GM18505 (cell line): ENCODE results near the gene PDGFRB.

Experiments used
- ATAC-seq: cut with Tn5 transposase; IDR thresholded peaks from one replicate; pipeline ENCODE4 v1.9.1; 2021; ENCODE audit not compliant: unreplicated experiment
- POLR2A ChIP-seq: IDR thresholded peaks from 4 replicates; pipeline ENCODE4 v1.6.1; 2011; ENCODE audit warnings: borderline replicate concordance; ENCODE audit not compliant: insufficient read depth, insufficient read length; ENCODE audit errors: extremely low read depth

The PDGFRB gene

DNA sequence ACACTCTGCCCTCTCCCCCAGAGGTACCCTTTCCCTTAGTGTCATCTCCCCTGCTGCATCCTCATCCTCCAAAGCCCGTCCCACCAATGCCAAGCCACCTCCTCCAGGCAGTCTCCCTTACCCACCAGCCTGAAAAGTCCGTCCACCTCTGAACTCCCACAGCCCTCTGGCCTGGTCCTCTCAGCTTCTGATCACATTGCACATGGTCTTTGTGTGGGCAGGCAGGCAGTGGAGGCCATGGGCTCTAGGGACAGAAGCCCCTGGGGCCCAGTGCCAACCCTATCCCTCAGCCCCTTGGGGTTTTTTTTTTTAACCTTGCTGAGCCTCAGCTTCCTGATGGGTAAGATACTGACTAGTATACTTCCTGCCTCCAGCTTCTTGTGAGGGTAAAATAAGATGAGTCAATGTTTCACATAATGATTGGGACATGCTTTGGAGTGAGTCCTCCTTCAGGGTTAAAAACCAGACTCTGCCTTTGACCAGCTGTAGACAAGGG, 88.7 kb downstream of the PDGFRB start:
- no peak for TF ChIP-seq POLR2A
- ATAC-seq = no peak

DNA sequence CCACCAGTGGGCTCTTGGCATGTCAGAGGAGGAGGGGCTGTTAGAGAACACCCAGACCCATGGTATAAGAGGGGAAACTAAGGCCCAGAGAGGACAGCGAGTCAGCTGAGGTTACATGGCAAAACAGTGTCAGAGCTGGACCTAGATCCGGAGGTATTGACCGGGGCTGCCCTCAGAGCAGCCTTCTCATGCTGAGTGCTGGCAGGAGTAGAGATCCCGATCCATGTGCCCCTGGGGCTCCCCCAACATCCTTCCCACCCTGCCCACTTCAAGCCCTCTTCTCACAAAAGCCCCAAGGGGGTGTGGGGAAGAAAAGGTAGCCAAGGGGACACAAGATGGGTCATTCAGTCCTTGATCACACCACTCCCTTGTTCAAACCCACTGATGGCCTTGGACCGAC, 89.2 kb downstream of the PDGFRB start:
- no peak for TF ChIP-seq POLR2A
- no peak for ATAC-seq

DNA sequence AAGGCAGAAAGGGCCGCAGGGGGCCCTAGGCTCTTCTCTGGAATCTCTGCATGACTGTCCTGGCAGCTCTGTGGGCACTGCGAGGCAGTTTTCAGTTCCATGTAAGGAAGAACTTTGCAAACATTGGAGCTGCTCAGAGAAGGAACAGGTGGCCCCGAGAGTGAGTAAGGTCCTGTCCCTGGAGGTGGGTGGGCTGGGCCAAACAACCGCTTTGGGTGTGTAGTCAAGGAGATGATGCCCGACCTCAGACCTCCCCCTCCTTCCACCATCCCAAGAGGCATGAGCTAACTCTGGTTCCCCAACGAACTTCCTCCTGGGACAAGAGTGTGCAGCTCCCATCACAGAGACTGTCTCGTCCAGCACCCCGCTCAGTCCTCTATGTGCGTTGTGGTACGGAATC, 89.8 kb downstream of the PDGFRB start:
- ATAC-seq = no peak
- TF ChIP-seq POLR2A = no peak

DNA sequence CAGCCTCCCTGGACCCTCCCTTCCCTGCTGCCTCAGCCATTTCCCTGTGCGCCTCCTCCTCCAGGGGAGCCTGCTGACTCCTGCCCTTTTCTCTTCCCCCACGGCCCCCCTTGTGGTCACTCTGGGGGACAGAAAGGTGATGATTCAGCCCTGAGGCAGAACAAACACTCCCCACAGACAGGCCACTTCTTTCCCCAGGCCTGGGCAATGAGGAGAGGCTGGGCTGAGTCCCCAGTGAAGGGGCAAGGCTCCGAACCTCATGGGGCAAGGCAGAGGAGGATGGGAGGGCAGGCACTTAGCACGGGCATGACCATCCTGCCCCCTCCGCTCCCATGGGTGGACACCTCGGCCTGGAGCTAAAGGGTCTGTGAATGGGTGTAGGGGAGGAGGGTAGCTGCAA, 90.3 kb downstream of the PDGFRB start:
- no peak for TF ChIP-seq POLR2A
- no peak for ATAC-seq

DNA sequence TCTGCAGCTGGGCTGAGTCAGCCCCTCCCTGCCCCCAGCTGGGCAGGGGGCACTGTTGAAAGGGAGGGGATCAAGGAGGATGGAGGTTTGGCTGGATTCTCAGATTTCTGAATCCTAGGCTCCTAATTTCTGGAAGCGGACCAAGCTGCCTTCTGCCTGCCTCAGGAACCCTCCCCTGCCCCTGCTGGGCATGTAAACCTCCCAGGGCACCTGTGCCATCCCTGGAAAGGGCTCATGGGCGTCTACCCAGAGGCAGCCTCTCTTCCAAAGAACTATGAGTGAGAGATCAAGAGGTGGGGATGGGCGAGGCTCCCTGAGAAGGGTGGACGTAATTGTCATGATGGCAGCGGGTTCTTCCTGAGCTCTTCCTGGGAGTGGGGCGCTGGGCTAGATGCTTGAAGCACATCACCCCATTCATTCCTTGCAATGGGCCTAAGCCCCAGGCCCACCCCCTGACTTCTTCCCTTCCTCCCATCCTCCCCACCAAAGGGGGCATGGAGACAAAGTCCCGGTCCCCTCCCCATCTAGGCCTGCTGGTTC, 90.9 kb downstream of the PDGFRB start:
- no peak for TF ChIP-seq POLR2A
- ATAC-seq = no peak
